Spleen (tissue), 11 donors: ENCODE data around the gene KLHDC4. TPM values are rescaled to one million over a fixed set of nuclear protein-coding genes. Genes with fewer than 3 reads are reported as not detected.
A peak's percentile ranks its signal among the peaks of the same experiment; 100 is the strongest.

Experiments used
- DNase-seq: peaks from one replicate; pipeline ENCODE4 v3.0.0-alpha.2; 2020
- H3K27ac ChIP-seq, 8 donors: fragments of 200-600 bp; sonication (generic) in 7 of 8; 1 replicate in 4 of 8; 2 replicates in 4 of 8; pipeline versions ENCODE4 v1.5.0 to v1.8.0; 2016 to 2021; ENCODE audit warnings: inconsistent platforms in 4 of 8, mild to moderate bottlenecking in 4 of 8, moderate library complexity in 1 of 8
- H3K27me3 ChIP-seq, 7 donors: fragments of 200-600 bp; sonication (generic) in 6 of 7; replicated peaks in 1 of 7; 1 replicate in 4 of 7; 2 replicates in 3 of 7; pipeline versions ENCODE4 v1.5.0 to v1.8.0; 2016 to 2021; ENCODE audit warnings: inconsistent platforms in 3 of 7, mild to moderate bottlenecking in 1 of 7
- H3K36me3 ChIP-seq, 6 donors: fragments of 200-600 bp; sonication (generic) in 5 of 6; 1 replicate in 4 of 6; 2 replicates in 2 of 6; pipeline versions ENCODE4 v1.5.0 to v1.8.0; 2016 to 2021; ENCODE audit warnings: inconsistent platforms in 2 of 6
- H3K4me1 ChIP-seq, 6 donors: fragments of 200-600 bp; sonication (generic) in 5 of 6; 1 replicate in 3 of 6; 2 replicates in 3 of 6; pipeline versions ENCODE4 v1.5.0 to v1.8.0; 2016 to 2021; ENCODE audit warnings: inconsistent platforms in 3 of 6
- H3K4me3 ChIP-seq, 8 donors: fragments of 200-600 bp; sonication (generic) in 7 of 8; 1 replicate in 4 of 8; 2 replicates in 4 of 8; pipeline versions ENCODE4 v1.5.0 to v1.8.0; 2016 to 2021; ENCODE audit warnings: inconsistent platforms in 4 of 8, mild to moderate bottlenecking in 4 of 8, moderate library complexity in 2 of 8
- H3K9me3 ChIP-seq, 8 donors: fragments of 200-600 bp; sonication (generic) in 7 of 8; 1 replicate in 4 of 8; 2 replicates in 4 of 8; pipeline versions ENCODE4 v1.5.0 to v1.8.0; 2016 to 2021; ENCODE audit warnings: inconsistent platforms in 4 of 8
- CTCF ChIP-seq, 11 experiments: fragments of 200-600 bp in 7 of 11; fragments of 450-650 bp in 4 of 11; sonication (generic) in 4 of 11; IDR thresholded peaks in 8 of 11; conservative IDR thresholded peaks in 3 of 11; 1 replicate in 7 of 11; 2 replicates in 4 of 11; pipeline versions ENCODE4 v1.4.0 to v1.8.0; 2016 to 2021; ENCODE audit warnings: antibody characterized with exemption in 11 of 11, inconsistent platforms in 4 of 11, mild to moderate bottlenecking in 1 of 11
- POLR2A ChIP-seq, 3 donors: fragments of 450-650 bp; IDR thresholded peaks; one replicate each; pipeline ENCODE4 v1.5.1; 2017; ENCODE audit warnings: antibody characterized with exemption in 3 of 3, mild to moderate bottlenecking in 1 of 3
- POLR2AphosphoS5 ChIP-seq, 3 donors: sonication (generic); formaldehyde crosslinking; IDR thresholded peaks; one replicate each; pipeline ENCODE4 v1.5.1; 2017; ENCODE audit warnings: antibody characterized with exemption in 3 of 3
- WGBS, 5 donors: extraction: QIAGEN DNeasy Blood & Tissue Kit in 3 of 5; methylation state at CpG; one replicate each; pipeline versions ENCODE4 v1.1.5 to v1.1.7; 2013 to 2018; 5-methylcytosine and 5-hydroxymethylcytosine counted together
- intact Hi-C: fragments of 100-400 bp; cut with DNase I; formaldehyde crosslinking; loops from one replicate; pipeline ENCODE4 v1.15.0; 2023; ENCODE audit warnings: low total_unique reads
- polyA plus RNA-seq, 3 donors: library from polyadenylated mRNA; stranded (reverse); fragments of 200-250 nt; gene quantifications; one replicate each; pipeline ENCODE4 v1.2.1, GENCODE V29; 2013
- total RNA-seq, 7 donors: library from RNA; depleted of rRNA in 3 of 7; stranded (reverse); fragments of >200 nt in 3 of 7; fragmentation: NEBNext Ultra II Directional in 4 of 7; extraction: Animal tissue kit (Norgen Biotek cat#: 25700) in 4 of 7; gene quantifications; one replicate each; pipeline versions ENCODE4 v1.1.0 to v1.2.1, GENCODE V29; 2016 to 2021
- donor health status: healthy with polysubstance abuse.
- donor health status: DM: no; HTN: no; CAD: no; lungs with moderate emphysema.
- donor health status: DM: no; HTN: no; CAD: no.
- donor health status: Bipolar disorder and iron deficiency.
- donor health status: healthy.
- donor health status: DM: no; HTN: no; CAD: no.
- donor health status: DM: yes; HTN: yes; CAD: no.

KLHDC4 gene
- total and polyA plus RNA-seq, 10 donors: 30.2 to 91.7 (median 56.7) TPM

- Histone ChIP-seq H3K4me3 (no peak overlapping the region), H3K36me3 (peaks cover 0 to 90% (median 52%) of the 10 kb centered on the region in 6 donors), H3K27me3 (no peaks in the 10 kb centered on the region), H3K4me1 (no peaks in the 10 kb centered on the region), H3K9me3 (no peaks in the 10 kb centered on the region), H3K27ac (no peak overlapping the region)
- DNase-seq: no peak
- TF ChIP-seq POLR2AphosphoS5 (IDR thresholded peaks at IDR 0.05) (no peak), CTCF (IDR thresholded peaks at IDR 0.05 in 8 of 11, conservative IDR thresholded peaks at IDR 0.05 in 3 of 11) (no peak), POLR2A (IDR thresholded peaks at IDR 0.05) (no peak)
- intact Hi-C loops: no loop called here
- WGBS, 5 donors: 87 to 95% (median 91%) methylated on average over 16 to 17 of the region's 17 CpGs
Observed at GRCh38 chr16:87742781-87743490, 22.9 kb downstream of the KLHDC4 start.

GRCh38 chr16:87741700-87742415 lies 23.9 kb downstream of the KLHDC4 start:
- DNase-seq: no peak
- Histone ChIP-seq H3K4me1 (no peaks in the 10 kb centered on the region), H3K4me3 (no peak overlapping the region), H3K27me3 (no peaks in the 10 kb centered on the region), H3K9me3 (no peaks in the 10 kb centered on the region), H3K36me3 (peaks cover 0 to 90% (median 41%) of the 10 kb centered on the region in 6 donors), H3K27ac (no peak overlapping the region)
- 85 to 90% (median 89%) methylated on average over 16 of the region's 16 CpGs for WGBS, 5 donors
- intact Hi-C loops: no loop called here
- TF ChIP-seq CTCF (IDR thresholded peaks at IDR 0.05 in 8 of 11, conservative IDR thresholded peaks at IDR 0.05 in 3 of 11): no peak
- no peak for TF ChIP-seq POLR2AphosphoS5 (IDR thresholded peaks at IDR 0.05)

- DNase-seq: no peak
- H3K36me3 ChIP-seq: peaks cover 0 to 90% (median 40%) of the 10 kb centered on the region in 6 donors
- intact Hi-C loops: no loop called here
- no peak overlapping the region for H3K4me3 ChIP-seq
- H3K27ac ChIP-seq: no peak overlapping the region
- no peaks in the 10 kb centered on the region for H3K27me3 ChIP-seq
- TF ChIP-seq POLR2AphosphoS5 (IDR thresholded peaks at IDR 0.05) (no peak), CTCF (IDR thresholded peaks at IDR 0.05 in 8 of 11, conservative IDR thresholded peaks at IDR 0.05 in 3 of 11) (no peak), POLR2A (IDR thresholded peaks at IDR 0.05) (no peak)
- 87 to 94% (median 89%) methylated on average over 8 to 11 of the region's 11 CpGs for WGBS, 5 donors
- H3K4me1 ChIP-seq: no peaks in the 10 kb centered on the region
- H3K9me3 ChIP-seq: no peaks in the 10 kb centered on the region
Observed at GRCh38 chr16:87740909-87741424, 24.8 kb downstream of the KLHDC4 start.

GRCh38 chr16:87740441-87740840 lies 25.3 kb downstream of the KLHDC4 start:
- Histone ChIP-seq H3K27ac (no peak overlapping the region), H3K4me3 (no peak overlapping the region), H3K36me3 (peaks cover 0 to 90% (median 39%) of the 10 kb centered on the region in 6 donors), H3K27me3 (no peaks in the 10 kb centered on the region), H3K4me1 (no peaks in the 10 kb centered on the region), H3K9me3 (no peaks in the 10 kb centered on the region)
- no peak for DNase-seq
- intact Hi-C loops: no loop called here
- WGBS, 5 donors: 86 to 95% (median 93%) methylated on average over 5 to 8 of the region's 8 CpGs
- TF ChIP-seq CTCF (IDR thresholded peaks at IDR 0.05 in 8 of 11, conservative IDR thresholded peaks at IDR 0.05 in 3 of 11) (no peak), POLR2A (IDR thresholded peaks at IDR 0.05) (no peak), POLR2AphosphoS5 (IDR thresholded peaks at IDR 0.05) (peak in 1 of 3 donors; percentile 9)
